Spleen (tissue), 7 donors: ENCODE measurements around the gene ITFG1.

Source experiments
- POLR2A ChIP-seq, 3 donors: fragments of 450-650 bp; IDR thresholded peaks; one replicate each; pipeline ENCODE4 v1.5.1; 2017; ENCODE audit warnings: antibody characterized with exemption in 3 of 3, mild to moderate bottlenecking in 1 of 3
- TF ChIP-seq, protein P1 (sequence below), 11 experiments: fragments of 200-600 bp in 7 of 11; fragments of 450-650 bp in 4 of 11; sonication (generic) in 4 of 11; IDR thresholded peaks in 8 of 11; conservative IDR thresholded peaks in 3 of 11; 1 replicate in 7 of 11; 2 replicates in 4 of 11; pipeline versions ENCODE4 v1.4.0 to v1.8.0; 2016 to 2021; ENCODE audit warnings: antibody characterized with exemption in 11 of 11, inconsistent platforms in 4 of 11, mild to moderate bottlenecking in 1 of 11
- donor health status: DM: no; HTN: no; CAD: no; lungs with moderate emphysema.
- donor health status: DM: no; HTN: no; CAD: no.
- donor health status: DM: no; HTN: no; CAD: no.

- no peak for TF ChIP-seq POLR2A (IDR thresholded peaks at IDR 0.05)
- TF ChIP-seq, protein P1, sequence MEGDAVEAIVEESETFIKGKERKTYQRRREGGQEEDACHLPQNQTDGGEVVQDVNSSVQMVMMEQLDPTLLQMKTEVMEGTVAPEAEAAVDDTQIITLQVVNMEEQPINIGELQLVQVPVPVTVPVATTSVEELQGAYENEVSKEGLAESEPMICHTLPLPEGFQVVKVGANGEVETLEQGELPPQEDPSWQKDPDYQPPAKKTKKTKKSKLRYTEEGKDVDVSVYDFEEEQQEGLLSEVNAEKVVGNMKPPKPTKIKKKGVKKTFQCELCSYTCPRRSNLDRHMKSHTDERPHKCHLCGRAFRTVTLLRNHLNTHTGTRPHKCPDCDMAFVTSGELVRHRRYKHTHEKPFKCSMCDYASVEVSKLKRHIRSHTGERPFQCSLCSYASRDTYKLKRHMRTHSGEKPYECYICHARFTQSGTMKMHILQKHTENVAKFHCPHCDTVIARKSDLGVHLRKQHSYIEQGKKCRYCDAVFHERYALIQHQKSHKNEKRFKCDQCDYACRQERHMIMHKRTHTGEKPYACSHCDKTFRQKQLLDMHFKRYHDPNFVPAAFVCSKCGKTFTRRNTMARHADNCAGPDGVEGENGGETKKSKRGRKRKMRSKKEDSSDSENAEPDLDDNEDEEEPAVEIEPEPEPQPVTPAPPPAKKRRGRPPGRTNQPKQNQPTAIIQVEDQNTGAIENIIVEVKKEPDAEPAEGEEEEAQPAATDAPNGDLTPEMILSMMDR (IDR thresholded peaks at IDR 0.05 in 8 of 11, conservative IDR thresholded peaks at IDR 0.05 in 3 of 11): no peak
Measured at GRCh38 chr16:47387026-47387734, 73.7 kb downstream of the ITFG1 start.
